ENCODE data around the gene PDE4A. TPM values are rescaled to one million over a fixed set of nuclear protein-coding genes. Genes with fewer than 3 reads are reported as not detected.

Gene PDE4A
- total RNA-seq, 3 donors from 2014 or later (not counting 1 experiment from before 2014, with no cell fraction given): 34.2 to 46.2 (median 44.9) TPM

- H3K36me3 ChIP-seq (ENCODE audit: control insufficient read depth, insufficient read depth, low read length): peaks cover 8% of the 10 kb centered on the region
- no peak overlapping the region for H3K4me3 ChIP-seq (ENCODE audit: low read length)
- Mint-ChIP-seq H3K27ac (no peak overlapping the region), H3K36me3 (no peaks in the 10 kb centered on the region), H3K4me3 (no peak overlapping the region), H3K4me1 (peaks cover 38 to 65% of the 10 kb centered on the region in 2 donors), H3K9me3 (no peaks in the 10 kb centered on the region), H3K27me3 (ENCODE audit: low read depth in 2 of 2) (no peaks in the 10 kb centered on the region)
- WGBS (ENCODE audit: insufficient coverage): 97% methylated on average over 8 of the region's 8 CpGs
- no peak for TF ChIP-seq CTCF (IDR thresholded peaks at IDR 0.05)
- H3K27me3 ChIP-seq (ENCODE audit: control insufficient read depth, insufficient read depth, low read length): no peaks in the 10 kb centered on the region
- ATAC-seq: no peak
- intact Hi-C loops (cut with micrococcal nuclease): loop anchor here (5.0 kb wide), 1 partner anchor 77 kb away; no protein-coding TSS in a partner anchor
- H3K9me3 ChIP-seq (ENCODE audit: control insufficient read depth, insufficient read depth, low read length): no peaks in the 10 kb centered on the region
- H3K4me1 ChIP-seq (ENCODE audit: control insufficient read depth, insufficient read depth, low read length): peaks cover 39% of the 10 kb centered on the region
- DNase-seq: no peak
- H3K27ac ChIP-seq (ENCODE audit: low read length): no peak overlapping the region
These were observed 20.5 kb upstream of the PDE4A start for GRCh38 chr19:10399878-10400277.

- Histone ChIP-seq H3K9me3 (ENCODE audit: control insufficient read depth, insufficient read depth, low read length) (no peaks in the 10 kb centered on the region), H3K36me3 (ENCODE audit: control insufficient read depth, insufficient read depth, low read length) (no peaks in the 10 kb centered on the region), H3K4me3 (ENCODE audit: low read length) (peak overlapping the region; percentile 83), H3K27ac (ENCODE audit: low read length) (peak overlapping the region; percentile 90), H3K4me1 (ENCODE audit: control insufficient read depth, insufficient read depth, low read length) (peaks cover 65% of the 10 kb centered on the region), H3K27me3 (ENCODE audit: control insufficient read depth, insufficient read depth, low read length) (no peaks in the 10 kb centered on the region)
- 2% methylated on average over 15 of the region's 15 CpGs for WGBS (ENCODE audit: insufficient coverage)
- Mint-ChIP-seq H3K27me3 (ENCODE audit: low read depth in 2 of 2) (no peaks in the 10 kb centered on the region), H3K4me3 (peak overlapping the region; percentile 94), H3K4me1 (peaks cover 58 to 77% of the 10 kb centered on the region in 2 donors), H3K27ac (peak overlapping the region; percentile 97 to 98), H3K36me3 (no peaks in the 10 kb centered on the region), H3K9me3 (no peaks in the 10 kb centered on the region)
- ATAC-seq (no peak), DNase-seq (peak in 1 of 2 donors; percentile 46)
- no peak for TF ChIP-seq CTCF (IDR thresholded peaks at IDR 0.05)
- intact Hi-C loops (cut with micrococcal nuclease): loop anchor here (1.0 to 5.0 kb wide), 3 partner anchors 14 to 75 kb away; no protein-coding TSS in a partner anchor
These were observed 17.8 kb upstream of the PDE4A start for GRCh38 chr19:10402441-10403038.

- no peaks in the 10 kb centered on the region for H3K36me3 ChIP-seq (ENCODE audit: control insufficient read depth, insufficient read depth, low read length)
- intact Hi-C loops (cut with micrococcal nuclease): loop anchor here (1.0 to 5.0 kb wide), 4 partner anchors 13 to 74 kb away; no protein-coding TSS in a partner anchor
- H3K4me1 Mint-ChIP-seq: peaks cover 60 to 77% of the 10 kb centered on the region in 2 donors
- TF ChIP-seq CTCF (IDR thresholded peaks at IDR 0.05): no peak
- no peaks in the 10 kb centered on the region for H3K36me3 Mint-ChIP-seq
- H3K27ac Mint-ChIP-seq: peak within 1 kb of the TSS; percentile 97 to 98
- H3K9me3 Mint-ChIP-seq: no peaks in the 10 kb centered on the region
- no peaks in the 10 kb centered on the region for H3K9me3 ChIP-seq (ENCODE audit: control insufficient read depth, insufficient read depth, low read length)
- H3K4me3 Mint-ChIP-seq: peak within 1 kb of the TSS; percentile 94
- under 1% methylated on average over 69 of the region's 69 CpGs for WGBS (ENCODE audit: insufficient coverage)
- H3K4me1 ChIP-seq (ENCODE audit: control insufficient read depth, insufficient read depth, low read length): peaks cover 73% of the 10 kb centered on the region
- no peaks in the 10 kb centered on the region for H3K27me3 Mint-ChIP-seq (ENCODE audit: low read depth in 2 of 2)
- DNase-seq (peak; percentile 99), ATAC-seq (peak; percentile 59 to 89 (median 71))
- peak within 1 kb of the TSS; percentile 83 for H3K4me3 ChIP-seq (ENCODE audit: low read length)
- no peaks in the 10 kb centered on the region for H3K27me3 ChIP-seq (ENCODE audit: control insufficient read depth, insufficient read depth, low read length)
- peak within 1 kb of the TSS; percentile 90 for H3K27ac ChIP-seq (ENCODE audit: low read length)
These were observed 17.0 kb upstream of the PDE4A start, which contains the start of gene CDC37 for GRCh38 chr19:10403137-10404021. TSS of gene CDC37 (minus strand) at chr19:10403542. CDS start at chr19:10403479, 63 bp downstream.
